Body of pancreas (tissue), 4 donors: ENCODE measurements around the gene SPANXC.

Experiments
- POLR2A ChIP-seq, 3 donors: fragments of 450-650 bp; IDR thresholded peaks; one replicate each; pipeline ENCODE4 v1.6.1; 2016; ENCODE audit warnings: antibody characterized with exemption in 3 of 3, mild to moderate bottlenecking in 2 of 3
- TF ChIP-seq, protein P1 (sequence below), 7 experiments: fragments of 450-650 bp in 4 of 7; fragments of 200-600 bp in 3 of 7; sonication (generic) in 3 of 7; IDR thresholded peaks; one replicate each; pipeline ENCODE4 v1.5.1; 2016 to 2019; ENCODE audit warnings: antibody characterized with exemption in 7 of 7

- TF ChIP-seq, protein P1, sequence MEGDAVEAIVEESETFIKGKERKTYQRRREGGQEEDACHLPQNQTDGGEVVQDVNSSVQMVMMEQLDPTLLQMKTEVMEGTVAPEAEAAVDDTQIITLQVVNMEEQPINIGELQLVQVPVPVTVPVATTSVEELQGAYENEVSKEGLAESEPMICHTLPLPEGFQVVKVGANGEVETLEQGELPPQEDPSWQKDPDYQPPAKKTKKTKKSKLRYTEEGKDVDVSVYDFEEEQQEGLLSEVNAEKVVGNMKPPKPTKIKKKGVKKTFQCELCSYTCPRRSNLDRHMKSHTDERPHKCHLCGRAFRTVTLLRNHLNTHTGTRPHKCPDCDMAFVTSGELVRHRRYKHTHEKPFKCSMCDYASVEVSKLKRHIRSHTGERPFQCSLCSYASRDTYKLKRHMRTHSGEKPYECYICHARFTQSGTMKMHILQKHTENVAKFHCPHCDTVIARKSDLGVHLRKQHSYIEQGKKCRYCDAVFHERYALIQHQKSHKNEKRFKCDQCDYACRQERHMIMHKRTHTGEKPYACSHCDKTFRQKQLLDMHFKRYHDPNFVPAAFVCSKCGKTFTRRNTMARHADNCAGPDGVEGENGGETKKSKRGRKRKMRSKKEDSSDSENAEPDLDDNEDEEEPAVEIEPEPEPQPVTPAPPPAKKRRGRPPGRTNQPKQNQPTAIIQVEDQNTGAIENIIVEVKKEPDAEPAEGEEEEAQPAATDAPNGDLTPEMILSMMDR (IDR thresholded peaks at IDR 0.05): no peak
- TF ChIP-seq POLR2A (IDR thresholded peaks at IDR 0.05): no peak
Measured at GRCh38 chrX:141258080-141258479, 15.8 kb upstream of the SPANXC start.
